GM19240 (cell line): ENCODE data around the gene NKAIN2.
"Not testable (repeated sequence)": the region's sequence is repeated elsewhere in the genome, so short reads cannot be mapped to it uniquely, and the experiment has no call there.

Experiments
- DNase-seq: peaks from one replicate; pipeline ENCODE4 v3.0.0; 2011; ENCODE audit warnings: low spot score; ENCODE audit not compliant: insufficient read length

The NKAIN2 gene

DNA sequence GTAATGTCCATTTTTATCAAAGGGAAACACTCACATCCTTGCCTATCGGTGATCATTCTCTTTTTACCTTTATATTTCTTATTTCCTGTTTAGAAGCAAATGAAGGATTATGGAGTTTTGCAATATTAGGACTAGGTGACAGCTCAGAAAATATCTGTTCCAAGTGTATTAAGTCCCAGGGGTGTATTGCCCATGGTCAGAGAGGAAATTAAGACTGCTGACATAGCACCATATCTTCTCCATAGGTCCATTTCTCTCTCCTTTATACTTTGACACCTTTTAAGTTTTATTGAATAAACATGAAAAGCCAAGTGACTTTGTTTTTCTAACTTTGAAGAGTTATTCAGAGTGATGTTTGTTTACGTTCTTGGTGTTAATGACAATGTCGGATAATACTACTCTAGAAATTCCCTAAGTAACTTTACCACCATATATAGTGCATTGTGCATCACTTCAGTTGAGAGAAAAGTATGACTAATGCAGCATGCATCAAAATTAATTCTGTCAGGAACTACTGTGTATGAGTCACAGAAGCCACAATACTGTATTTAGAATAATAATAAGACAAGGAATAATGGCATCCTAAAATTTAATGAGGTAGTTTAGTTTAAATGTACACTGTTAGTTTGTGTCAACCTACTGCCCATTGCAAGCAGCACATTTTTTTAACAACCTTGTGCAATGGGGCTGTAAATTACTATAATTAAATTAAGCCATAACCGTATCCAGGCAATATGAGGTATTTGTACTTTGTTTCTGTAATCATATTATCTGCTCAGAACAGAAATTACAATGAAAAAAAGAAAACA is 684.2 kb downstream of the NKAIN2 start:
- DNase-seq, result no peak

DNA sequence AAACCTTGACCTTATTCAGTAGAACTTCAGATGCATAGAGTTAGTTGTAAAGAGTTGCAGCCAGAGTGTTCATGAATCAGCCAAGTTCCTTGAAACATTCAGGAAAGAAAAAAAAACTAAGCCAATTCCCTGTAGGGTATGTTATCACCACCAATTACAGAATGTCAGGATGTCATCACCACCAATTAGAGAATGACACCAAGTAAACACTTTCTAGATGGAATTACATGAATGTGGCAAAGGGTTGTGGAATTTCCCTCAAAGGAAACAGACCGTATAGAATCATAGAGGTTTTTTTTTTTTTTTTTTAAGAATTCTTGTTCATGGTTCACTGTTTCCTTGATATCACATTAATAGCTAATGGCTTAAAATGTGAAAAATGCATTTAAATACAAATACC is 686.5 kb downstream of the NKAIN2 start:
- DNase-seq, result no peak

DNA sequence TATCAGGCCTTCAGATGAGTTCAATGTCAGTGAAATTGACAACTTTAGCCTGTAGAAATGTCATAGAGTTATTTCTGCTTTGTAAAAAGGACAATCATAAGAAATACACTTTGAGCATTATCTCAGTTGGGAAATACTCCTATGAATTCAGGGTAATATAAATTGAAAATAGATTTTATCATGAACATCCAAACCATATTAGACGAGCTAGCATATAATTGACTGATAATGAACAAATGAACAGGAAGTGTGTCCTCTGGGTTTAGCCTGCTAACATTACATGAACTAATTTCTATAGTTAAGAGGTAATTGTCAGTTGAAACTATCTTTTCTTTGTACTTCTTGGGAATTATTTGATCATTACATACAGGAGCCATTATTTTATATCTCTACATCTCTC is 689.6 kb downstream of the NKAIN2 start:
- DNase-seq, result no peak

DNA sequence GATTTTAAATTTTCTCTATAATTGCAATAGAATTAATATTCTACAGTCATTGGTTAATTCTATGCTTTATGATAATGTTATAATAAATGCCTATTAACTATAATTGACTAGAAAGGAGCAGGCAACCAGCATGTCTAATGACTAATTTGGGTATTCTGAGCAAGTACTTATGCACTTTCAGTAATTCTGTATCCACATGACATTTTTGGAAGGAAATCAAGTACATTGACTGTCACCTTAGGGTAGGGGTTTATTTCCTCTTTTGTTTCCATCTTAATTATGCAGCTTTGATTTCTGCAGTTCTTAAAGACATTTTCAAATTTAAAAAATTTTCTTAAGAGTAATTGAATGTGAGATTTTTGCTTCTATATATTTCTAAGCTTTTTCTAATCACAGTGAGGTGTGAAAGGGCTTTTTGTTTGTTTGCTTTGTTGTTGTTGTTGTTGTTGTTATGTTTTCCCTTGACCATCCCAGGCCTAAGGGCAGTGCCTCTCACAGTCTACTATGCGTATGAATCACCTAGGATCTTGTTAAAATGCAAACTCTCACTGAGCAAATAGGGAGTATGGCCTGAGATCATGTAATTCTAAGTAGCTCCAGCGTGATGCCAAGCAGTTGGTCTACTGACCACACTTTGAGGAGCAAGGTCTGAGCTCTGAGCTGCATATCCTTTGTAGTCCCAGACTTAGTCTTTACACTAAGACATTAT is 691.4 kb downstream of the NKAIN2 start:
- no peak for DNase-seq

DNA sequence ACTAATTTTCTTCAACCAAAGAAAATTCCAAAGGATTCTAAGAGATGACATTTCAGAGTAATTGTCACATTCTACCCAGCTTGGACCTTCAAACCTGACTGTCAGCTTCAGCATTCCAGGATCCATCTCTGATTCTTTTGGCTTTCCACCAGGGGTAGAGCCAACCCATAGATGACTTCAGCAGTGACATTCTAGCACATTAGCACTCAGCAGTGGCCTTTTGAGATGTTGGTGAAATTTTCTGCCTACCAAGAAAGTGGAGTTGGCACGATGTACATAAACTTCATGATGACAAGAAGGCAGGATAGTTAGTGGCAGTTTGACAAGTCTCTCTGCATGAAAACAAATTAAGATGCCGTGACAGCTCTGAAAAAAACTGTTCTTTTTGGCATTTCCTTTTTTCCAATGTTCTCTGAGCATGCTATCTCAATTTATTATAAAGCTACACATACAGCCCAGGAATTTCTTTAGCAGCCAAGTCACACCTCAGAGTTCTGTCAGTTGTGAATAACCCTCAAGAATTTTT is 692.1 kb downstream of the NKAIN2 start:
- no peak for DNase-seq

DNA sequence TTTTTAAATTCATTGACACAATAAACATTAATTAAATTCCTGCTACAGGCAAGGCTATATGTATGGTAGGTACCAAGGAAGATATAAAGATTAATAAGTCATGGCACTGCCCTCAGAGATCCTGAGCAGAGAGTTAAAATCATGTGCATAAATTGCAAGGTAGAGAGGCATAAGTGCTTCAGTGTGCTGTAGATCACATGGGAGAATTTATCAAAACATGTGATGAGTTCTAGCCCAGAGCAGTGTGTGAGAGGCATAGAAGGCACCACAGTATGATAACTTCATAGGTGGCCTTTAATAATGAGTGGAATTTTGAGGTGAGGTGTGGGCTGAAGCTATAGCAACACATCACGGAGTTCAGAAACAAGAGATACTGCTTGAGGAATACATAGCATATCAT is 692.7 kb downstream of the NKAIN2 start:
- no peak for DNase-seq

DNA sequence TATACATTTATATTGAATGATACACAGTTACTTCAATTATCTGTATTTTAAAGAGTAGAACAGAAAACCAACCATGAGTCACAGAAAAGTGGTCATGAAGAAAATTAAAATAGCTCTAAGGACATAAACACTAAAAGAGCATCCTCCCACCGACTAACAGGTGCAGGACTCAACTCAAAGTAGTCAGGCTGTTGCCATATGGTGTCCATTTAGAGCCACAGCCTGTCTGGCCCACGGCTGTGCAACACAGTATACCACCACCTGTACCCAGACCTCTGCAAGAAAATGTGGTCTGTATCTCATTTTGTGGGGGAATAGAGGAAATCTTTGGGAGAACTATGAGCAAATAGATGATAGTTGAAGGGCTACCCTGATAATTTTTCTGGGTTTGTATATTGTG is 708.8 kb downstream of the NKAIN2 start:
- no peak for DNase-seq

DNA sequence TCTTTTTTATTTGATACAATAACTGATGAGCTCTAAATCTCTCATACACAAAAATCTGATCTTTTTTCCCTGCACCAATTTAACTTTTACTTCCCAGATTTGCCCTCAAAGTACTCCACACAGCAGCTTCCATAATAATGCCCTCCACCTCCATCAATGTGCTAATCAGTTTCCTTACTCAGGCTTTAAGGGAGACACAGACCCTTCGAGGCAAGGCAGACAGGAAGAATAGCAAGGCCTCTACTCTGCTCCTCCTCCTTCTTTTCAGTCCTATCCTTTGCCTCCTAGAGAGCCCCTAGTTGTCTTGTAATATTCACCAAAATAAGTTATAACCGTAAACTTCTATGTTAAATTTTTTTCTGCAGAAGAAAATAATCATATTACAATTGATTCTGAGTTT is 713.7 kb downstream of the NKAIN2 start:
- DNase-seq, result no peak

DNA sequence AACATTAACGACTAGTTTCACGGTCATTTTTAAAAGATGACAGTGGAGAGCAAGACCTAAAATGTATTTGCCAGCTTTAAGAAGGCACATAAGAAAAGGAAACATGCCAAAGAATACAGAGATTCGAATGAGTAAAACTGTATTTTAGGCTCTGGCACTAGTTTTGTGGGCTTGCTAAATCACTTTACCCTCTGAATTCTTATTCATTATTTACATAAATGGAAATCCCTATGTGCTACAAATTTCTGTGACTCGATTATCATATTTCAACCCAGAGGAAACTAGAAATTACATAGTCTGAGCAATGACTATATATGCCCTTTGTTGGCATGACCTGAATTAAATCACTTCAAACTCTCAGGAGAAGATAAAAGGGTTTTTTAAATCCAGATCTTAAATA is 716.8 kb downstream of the NKAIN2 start:
- no peak for DNase-seq

DNA sequence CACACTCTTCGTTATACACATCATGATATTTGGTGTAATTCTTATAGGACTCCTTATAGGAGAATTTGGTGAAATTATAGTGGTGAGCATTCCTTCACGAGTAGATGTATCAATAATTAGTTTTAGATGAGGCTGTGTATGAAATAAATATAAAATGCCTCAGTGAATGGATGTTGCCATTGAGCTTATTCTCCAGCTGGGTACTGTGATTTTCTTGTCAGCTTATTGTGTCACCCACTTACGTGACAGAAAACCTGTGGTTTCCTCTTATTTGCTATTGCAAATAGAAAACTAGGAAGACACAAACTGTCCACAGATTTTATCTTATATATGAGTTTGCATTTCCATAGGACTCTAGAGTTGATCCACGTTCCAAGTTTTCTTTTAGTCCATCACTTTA is 718.7 kb downstream of the NKAIN2 start:
- DNase-seq, result no peak

DNA sequence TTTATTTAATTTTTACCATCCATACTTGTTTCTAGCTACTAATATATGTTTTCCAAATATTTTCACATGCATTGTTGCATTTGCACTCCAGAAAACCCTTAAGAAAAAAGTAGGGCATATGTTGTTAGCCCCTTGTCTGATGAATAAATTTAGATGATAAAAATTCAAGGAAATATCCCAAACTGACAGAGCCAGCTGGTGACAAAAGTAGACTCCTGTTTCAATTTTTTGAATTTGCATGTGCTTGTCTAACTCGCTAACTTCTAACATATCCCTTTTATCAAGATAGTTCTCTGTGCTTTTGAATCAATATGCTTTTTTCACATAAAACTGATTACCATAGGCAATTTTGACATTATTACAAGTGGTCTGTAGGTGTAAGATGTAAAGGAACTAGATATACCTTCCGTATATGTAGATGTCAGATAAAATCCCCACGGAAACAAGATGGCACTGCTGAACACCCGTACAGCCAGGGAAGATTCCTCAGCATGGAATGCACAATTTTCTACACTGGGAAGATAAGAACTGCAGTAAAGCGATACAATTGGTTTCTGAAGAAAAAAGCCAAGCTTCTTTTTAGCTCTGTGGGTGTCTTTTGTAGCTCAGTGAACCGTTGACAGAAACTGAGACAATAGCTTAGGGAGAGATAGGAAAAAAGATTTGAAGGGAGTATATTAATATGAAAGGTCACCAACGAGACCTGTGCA is 721.0 kb downstream of the NKAIN2 start:
- DNase-seq, result no peak

DNA sequence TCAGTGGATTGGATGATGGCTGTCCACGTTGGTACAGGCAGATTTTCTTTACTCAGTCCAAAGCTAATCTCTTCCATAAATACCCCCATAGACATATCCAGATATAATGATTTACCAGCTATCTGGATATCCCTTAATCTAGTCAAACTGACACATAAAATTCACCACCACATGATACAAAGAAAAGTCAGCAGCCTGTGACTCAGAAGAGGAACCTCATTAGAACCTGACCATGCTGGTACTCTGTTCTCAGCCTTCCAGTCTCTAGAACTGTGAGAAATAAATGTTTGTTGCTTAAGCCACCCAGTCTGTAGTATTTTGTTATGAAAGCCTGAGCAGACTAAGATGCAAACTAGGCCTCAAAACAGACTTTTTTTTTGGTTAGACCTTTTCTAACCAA is 727.3 kb downstream of the NKAIN2 start:
- DNase-seq, result no peak

DNA sequence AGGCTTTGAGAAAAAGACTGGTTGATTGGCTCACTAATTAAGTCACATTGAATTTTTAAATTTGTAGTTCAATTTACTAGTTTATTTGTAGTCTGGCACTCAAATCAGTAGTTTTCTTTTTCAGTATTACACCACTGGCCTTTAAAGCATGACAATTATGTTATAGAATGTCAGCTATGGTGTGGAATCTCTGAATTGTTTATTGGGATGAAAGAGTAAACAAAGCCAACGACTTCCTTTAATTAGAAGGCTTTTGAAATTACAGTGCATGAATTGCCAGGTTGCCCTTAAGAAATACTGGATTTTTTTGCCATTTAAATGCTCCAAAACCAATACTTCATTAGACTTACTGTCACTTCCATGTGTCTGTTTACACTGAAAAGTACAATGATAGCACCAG is 731.6 kb downstream of the NKAIN2 start:
- no peak for DNase-seq

DNA sequence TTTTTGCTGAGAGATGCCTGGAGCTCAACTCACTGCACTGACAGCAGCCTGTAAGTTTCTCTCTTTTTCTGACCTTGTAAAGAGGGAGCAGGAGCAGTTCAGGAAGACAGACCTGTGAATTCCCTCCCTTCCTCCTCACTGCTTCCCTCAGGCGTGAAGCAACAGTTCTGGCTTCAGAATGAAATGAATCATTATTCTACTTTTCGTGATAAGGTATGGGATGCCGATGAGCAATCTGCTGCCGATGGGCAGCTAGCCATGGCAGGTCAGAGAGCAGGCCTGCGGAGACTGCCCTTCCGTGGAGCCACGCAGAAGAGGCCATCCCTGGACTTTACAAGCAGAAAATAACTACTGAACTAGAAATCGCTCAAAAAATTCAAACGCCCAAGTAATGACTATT is 732.1 kb downstream of the NKAIN2 start:
- DNase-seq, result no peak

DNA sequence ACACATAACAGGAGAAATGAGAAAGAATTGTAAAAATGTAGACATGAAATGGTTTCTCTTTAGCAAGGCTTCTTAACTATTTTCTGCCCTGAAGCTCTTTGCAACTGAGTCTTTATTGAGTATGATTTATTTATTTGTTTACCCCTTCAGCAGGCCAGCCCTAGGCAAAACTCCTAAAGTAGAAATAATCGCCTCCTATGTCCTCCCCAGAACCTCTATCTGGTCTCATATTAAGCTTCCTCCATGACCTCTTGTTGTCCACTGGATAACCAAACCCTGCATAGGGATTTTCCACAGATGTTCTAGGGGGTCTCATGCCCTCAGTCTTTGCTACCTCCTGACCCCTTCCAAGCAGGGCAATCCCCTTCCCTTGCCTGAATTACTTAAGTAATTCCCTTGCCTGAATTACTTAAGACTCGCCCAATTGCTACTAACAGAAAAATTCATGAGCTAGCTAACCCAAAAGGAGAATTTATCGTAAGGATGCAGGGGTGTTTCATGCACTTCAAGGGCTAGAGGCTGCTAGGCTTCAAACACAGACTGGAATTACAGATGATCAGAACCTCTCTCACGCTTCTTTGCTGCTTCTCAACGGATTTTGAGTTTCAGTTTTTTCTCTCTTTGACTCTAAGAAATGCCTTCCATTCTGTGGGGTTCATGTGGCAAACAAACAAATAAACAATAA is 732.6 kb downstream of the NKAIN2 start:
- DNase-seq, result no peak

DNA sequence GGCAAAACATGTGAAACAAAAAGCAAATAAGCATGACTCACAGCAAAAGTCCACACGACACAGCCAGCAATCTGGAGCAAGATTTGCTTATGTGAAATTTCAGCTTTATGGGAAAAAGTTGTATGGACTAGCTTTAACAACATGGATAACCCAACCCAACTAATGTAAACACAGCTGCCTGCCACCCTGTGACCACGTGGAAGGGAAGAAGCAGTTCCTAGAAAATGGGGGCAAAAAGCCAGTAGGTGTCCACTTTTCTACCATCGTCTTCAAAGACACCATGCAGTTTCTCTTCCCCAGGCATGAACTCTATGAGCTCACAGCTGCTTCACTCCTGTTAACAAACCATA is 733.2 kb downstream of the NKAIN2 start:
- no peak for DNase-seq

DNA sequence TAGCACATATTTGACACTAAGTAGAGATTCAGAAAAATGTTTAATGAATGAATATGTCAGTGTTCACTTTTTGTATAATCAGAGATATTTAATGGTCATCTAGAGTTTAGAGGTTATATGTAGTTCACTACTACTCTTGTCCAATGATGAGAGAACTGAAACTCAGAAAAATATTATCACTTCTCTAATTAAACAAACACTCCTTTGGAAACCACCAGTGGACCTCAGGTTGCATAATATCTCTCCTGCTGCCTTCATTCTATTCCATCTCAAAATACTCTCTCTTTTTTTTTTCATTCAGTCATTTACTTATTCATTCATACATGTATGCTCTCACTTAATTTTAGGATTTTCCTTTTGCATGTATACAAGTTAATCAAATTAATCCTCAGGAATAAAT is 735.4 kb downstream of the NKAIN2 start:
- no peak for DNase-seq

DNA sequence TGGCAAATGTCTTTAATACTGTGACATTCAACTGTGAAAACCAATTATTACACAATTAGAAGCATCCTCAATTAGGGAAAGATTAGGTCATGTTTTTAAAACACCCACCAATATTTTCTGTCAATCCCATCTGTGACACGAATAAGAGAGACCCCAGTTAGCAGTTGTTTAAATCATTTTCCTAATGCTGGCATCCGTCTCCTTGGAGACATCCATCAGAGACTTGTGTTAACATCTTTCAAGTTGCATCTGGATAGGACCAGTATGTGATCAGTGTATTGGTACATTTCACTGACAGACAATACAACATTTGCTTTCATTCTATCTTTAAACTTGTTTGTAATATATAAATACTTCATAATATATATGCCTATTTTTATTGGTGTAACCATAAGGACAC is 737.9 kb downstream of the NKAIN2 start:
- DNase-seq, result no peak

DNA sequence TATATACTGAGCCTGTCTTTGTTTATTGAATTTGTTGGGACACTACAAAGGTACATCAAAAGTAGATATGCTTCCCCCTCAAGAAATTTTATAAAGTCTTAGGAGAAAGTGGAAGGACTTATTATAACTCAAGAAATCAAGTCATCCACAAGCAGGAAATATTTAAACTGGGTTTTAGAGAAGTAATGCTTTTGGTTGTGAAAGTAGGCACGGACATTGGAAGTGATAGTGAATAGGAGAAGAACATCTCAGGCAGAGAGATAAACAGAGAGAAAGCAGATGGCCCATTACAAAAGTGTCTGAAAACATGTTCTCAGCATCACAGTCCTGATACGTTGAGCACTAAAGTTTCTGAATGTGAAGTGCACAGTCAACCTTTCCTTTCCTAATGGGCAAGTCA is 742.9 kb downstream of the NKAIN2 start:
- DNase-seq, result no peak

DNA sequence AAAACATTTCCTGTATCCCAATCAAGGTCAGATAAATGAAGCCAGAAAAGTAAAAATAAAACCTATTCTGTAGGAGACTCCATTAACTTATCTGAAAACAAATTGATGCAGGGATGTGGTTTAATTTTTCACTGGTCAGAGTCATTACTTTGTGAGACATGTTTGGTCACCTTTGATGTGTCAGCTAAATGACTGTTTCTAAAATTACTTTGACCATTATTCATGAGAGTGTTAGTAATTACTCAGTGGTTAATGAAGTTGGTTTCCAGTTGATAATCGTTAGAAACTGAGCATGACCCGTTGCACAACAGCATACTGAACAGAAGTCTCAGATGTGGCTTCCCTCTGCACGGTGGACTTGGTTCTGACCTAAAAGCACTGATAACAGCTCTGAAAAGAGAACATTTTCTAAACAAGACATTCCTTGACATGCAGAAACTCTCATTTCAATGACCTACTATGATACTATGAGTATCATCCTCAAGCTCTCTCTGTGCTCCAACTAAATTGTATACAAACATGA is 748.1 kb downstream of the NKAIN2 start:
- DNase-seq, result no peak

DNA sequence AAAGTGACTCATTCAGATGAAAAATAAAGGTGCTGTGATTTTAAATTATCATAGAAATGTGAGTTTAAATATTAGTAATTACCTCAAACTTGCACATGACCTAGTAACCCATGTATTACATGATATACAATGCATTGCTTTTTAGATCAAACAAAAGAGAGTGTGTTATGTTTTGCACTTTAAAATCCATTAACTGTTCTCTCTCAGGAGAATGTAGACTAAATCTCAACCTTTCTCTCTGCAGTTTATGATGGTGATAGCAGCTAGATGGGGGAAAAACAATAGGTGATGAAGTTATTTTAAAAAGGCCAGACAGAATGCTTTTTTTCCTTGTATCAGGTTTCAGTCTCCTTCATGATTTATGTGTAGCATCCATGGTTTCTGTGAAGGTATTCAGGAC is 754.2 kb downstream of the NKAIN2 start:
- no peak for DNase-seq

DNA sequence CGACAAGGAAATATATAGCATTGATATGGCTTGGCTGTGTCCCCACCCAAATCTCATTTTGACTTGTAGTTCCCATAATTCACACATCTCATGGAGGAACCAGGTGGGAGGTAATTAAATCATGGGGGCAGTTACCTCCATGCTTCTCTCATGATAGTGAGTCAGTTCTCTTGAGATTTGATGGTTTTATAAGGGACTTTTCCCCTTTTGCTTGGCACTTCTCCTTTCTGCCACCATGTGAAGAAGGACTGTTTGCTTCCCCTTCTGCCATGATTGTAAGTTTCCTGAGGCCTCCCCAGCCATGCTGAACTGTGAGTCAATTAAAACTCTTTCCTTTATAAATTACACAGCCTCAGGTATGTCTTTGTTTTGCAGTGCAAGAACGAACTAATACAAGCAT is 756.4 kb downstream of the NKAIN2 start:
- DNase-seq, result not testable (repeated sequence)
